HepG2 (cell line): Measurements from ENCODE around the gene PTK7. TPM values are rescaled to one million over a fixed set of nuclear protein-coding genes. Genes with fewer than 3 reads are reported as not detected.

ENCODE experiments used
- CREB1 ChIP-seq, 2 experiments: fragments of 450-650 bp in 1 of 2; IDR thresholded peaks; 2 replicates each; pipeline ENCODE4 v1.6.1; 2016 to 2017; ENCODE audit warnings: control low read depth in 1 of 2, mild to moderate bottlenecking in 1 of 2, missing compliant biosample characterization in 1 of 2, missing genetic modification characterization in 1 of 2
- DPF2 ChIP-seq: sonication (generic); formaldehyde crosslinking; IDR thresholded peaks from 2 replicates; pipeline ENCODE4 v1.4.0; 2020; ENCODE audit warnings: mild to moderate bottlenecking, low read depth, missing genetic modification reagents, borderline replicate concordance
- HNRNPK ChIP-seq: fragments of 200-400 bp; formaldehyde crosslinking; IDR thresholded peaks from 2 replicates; pipeline ENCODE4 v1.6.1; 2018; ENCODE audit warnings: low read length, low read depth, moderate library complexity, mild to moderate bottlenecking; ENCODE audit not compliant: poor library complexity, severe bottlenecking
- KMT2B ChIP-seq: IDR thresholded peaks from 2 replicates; pipeline ENCODE4 v1.6.1; 2016; ENCODE audit warnings: missing genetic modification reagents, missing compliant biosample characterization
- NRL ChIP-seq: sonication (generic); formaldehyde crosslinking; IDR thresholded peaks from 2 replicates; pipeline ENCODE4 v1.5.0; 2020; ENCODE audit warnings: missing genetic modification reagents, mild to moderate bottlenecking, moderate library complexity, borderline replicate concordance
- POGK ChIP-seq: sonication (generic); formaldehyde crosslinking; conservative IDR thresholded peaks from 2 replicates; pipeline ENCODE4 v1.8.0; 2022; ENCODE audit warnings: mild to moderate bottlenecking, moderate library complexity, missing genetic modification reagents
- RNF219 ChIP-seq: sonication (generic); formaldehyde crosslinking; IDR thresholded peaks from 2 replicates; pipeline ENCODE4 v1.5.0; 2020; ENCODE audit warnings: mild to moderate bottlenecking, missing genetic modification reagents
- ZHX1 ChIP-seq: sonication (generic); formaldehyde crosslinking; IDR thresholded peaks from 2 replicates; pipeline ENCODE4 v1.8.1; 2022; ENCODE audit warnings: low read depth, mild to moderate bottlenecking, missing genetic modification reagents
- ZKSCAN8 ChIP-seq: IDR thresholded peaks from 2 replicates; pipeline ENCODE4 v1.6.1; 2016; ENCODE audit warnings: borderline replicate concordance, missing genetic modification reagents, missing compliant biosample characterization
- ZNF652 ChIP-seq: IDR thresholded peaks from 2 replicates; pipeline ENCODE4 v1.6.1; 2016; ENCODE audit warnings: low read depth, borderline replicate concordance
- ZNF770 ChIP-seq: sonication (generic); formaldehyde crosslinking; IDR thresholded peaks from 2 replicates; pipeline ENCODE4 v1.5.0; 2020; ENCODE audit warnings: mild to moderate bottlenecking, missing genetic modification reagents
- polyA plus RNA-seq, 8 experiments: library from polyadenylated mRNA; depleted of rRNA in 3 of 8; stranded (reverse) in 7 of 8; unstranded in 1 of 8; fragments of >200 nt; fragmentation: Illumina TruSeq in 4 of 8; extraction: Trizol in 4 of 8; gene quantifications; 2 replicates each; pipeline versions ENCODE4 v1.2.1 to v1.2.3, GENCODE V29; 2011 to 2016; ENCODE audit warnings: low read depth in 4 of 8, missing spikeins in 1 of 8, mixed read lengths in 1 of 8; ENCODE audit not compliant: insufficient read depth in 1 of 8
- total RNA-seq, 5 experiments: library from RNA; depleted of rRNA; stranded (reverse); fragments of >200 nt; fragmentation: Illumina TruSeq; extraction: Trizol; gene quantifications; 2 replicates each; pipeline ENCODE4 v1.2.3, GENCODE V29; 2016; ENCODE audit warnings: low read depth in 1 of 5
- TF ChIP-seq, protein P1 (sequence below): sonication (generic); formaldehyde crosslinking; IDR thresholded peaks from 2 replicates; pipeline ENCODE4 v1.5.1; 2020; ENCODE audit warnings: mild to moderate bottlenecking, missing genetic modification reagents

PTK7 gene
- total and polyA plus RNA-seq, 2 of the 13 experiments (the other 11 are each of a cell fraction or from before 2014, with no cell fraction given) = 98.5 to 99.8 TPM

- TF ChIP-seq POGK (CRISPR knock-in tag) = peak; percentile 66; the same call in 1 of the 2 replicates
- TF ChIP-seq HNRNPK = peak; percentile 46
- TF ChIP-seq ZNF652 (CRISPR knock-in tag) = peak; percentile 41; the same call in 1 of the 2 replicates
- no peak for TF ChIP-seq CREB1 (IDR thresholded peaks at IDR 0.05)
- peak; percentile 72; the same call in 1 of the 2 replicates for TF ChIP-seq CREB1 (CRISPR knock-in tag; IDR thresholded peaks at IDR 0.05)
- peak; percentile 38; the same call in 1 of the 2 replicates for TF ChIP-seq ZNF770
- peak; percentile 55; the same call in 1 of the 2 replicates for TF ChIP-seq NRL (CRISPR knock-in tag)
- TF ChIP-seq DPF2 = peak; percentile 71
- 0 out of 2 replicates have a peak, but pooled peaks have one; percentile 35 for TF ChIP-seq ZKSCAN8 (CRISPR knock-in tag)
- TF ChIP-seq KMT2B (CRISPR knock-in tag) = 0 out of 2 replicates have a peak, but pooled peaks have one; percentile 20
- no peak for TF ChIP-seq RNF219 (CRISPR knock-in tag)
- no peak for TF ChIP-seq ZHX1 (CRISPR knock-in tag)
- TF ChIP-seq, protein P1, sequence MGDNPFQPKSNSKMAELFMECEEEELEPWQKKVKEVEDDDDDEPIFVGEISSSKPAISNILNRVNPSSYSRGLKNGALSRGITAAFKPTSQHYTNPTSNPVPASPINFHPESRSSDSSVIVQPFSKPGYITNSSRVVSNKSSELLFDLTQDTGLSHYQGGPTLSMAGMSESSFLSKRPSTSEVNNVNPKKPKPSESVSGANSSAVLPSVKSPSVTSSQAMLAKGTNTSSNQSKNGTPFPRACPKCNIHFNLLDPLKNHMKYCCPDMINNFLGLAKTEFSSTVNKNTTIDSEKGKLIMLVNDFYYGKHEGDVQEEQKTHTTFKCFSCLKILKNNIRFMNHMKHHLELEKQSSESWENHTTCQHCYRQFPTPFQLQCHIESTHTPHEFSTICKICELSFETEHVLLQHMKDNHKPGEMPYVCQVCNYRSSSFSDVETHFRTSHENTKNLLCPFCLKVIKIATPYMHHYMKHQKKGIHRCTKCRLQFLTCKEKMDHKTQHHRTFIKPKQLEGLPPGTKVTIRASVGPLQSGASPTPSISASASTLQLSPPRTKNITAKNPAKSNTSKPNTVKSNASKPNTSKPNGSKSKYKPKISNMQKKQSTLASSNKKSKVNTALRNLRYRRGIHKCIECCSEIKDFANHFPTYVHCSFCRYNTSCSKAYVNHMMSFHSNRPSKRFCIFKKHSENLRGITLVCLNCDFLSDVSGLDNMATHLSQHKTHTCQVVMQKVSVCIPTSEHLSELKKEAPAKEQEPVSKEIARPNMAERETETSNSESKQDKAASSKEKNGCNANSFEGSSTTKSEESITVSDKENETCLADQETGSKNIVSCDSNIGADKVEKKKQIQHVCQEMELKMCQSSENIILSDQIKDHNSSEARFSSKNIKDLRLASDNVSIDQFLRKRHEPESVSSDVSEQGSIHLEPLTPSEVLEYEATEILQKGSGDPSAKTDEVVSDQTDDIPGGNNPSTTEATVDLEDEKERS = peak; percentile 89
Observed at GRCh38 chr6:43060034-43060754, 15.9 kb upstream of the PTK7 start (continued).
